ENCODE measurements around the gene MEN1.

The MEN1 gene

GRCh38 chr11:64765851-64766665 is 44.3 kb downstream of the MEN1 start:
- no peak for DNase-seq (ENCODE audit: low read depth in 2 of 3, low spot score in 1 of 3)

- DNase-seq (ENCODE audit: low read depth in 2 of 3, low spot score in 1 of 3), result no peak
Measured at GRCh38 chr11:64765291-64765850, 45.0 kb downstream of the MEN1 start.

GRCh38 chr11:64764753-64765152 is 45.6 kb downstream of the MEN1 start:
- DNase-seq (ENCODE audit: low read depth in 2 of 3, low spot score in 1 of 3), result no peak

GRCh38 chr11:64764040-64764611 is 46.2 kb downstream of the MEN1 start:
- DNase-seq (ENCODE audit: low read depth in 2 of 3, low spot score in 1 of 3), result no peak

GRCh38 chr11:64763526-64764039 is 46.8 kb downstream of the MEN1 start:
- DNase-seq (ENCODE audit: low read depth in 2 of 3, low spot score in 1 of 3), result no peak

GRCh38 chr11:64762674-64763525 is 47.5 kb downstream of the MEN1 start:
- DNase-seq (ENCODE audit: low read depth in 2 of 3, low spot score in 1 of 3), result no peak

- no peak for DNase-seq (ENCODE audit: low read depth in 2 of 3, low spot score in 1 of 3)
Measured at GRCh38 chr11:64762277-64762673, 48.1 kb downstream of the MEN1 start.

GRCh38 chr11:64760759-64761420 is 49.5 kb downstream of the MEN1 start:
- no peak for DNase-seq (ENCODE audit: low read depth in 2 of 3, low spot score in 1 of 3)

GRCh38 chr11:64759722-64760719 is 50.3 kb downstream of the MEN1 start, which contains the start of gene PYGM:
Gene PYGM (minus strand): TSS chr11:64759974. CDS start chr11:64759898, 76 bp downstream.
- DNase-seq (ENCODE audit: low read depth in 2 of 3, low spot score in 1 of 3), result no peak

- DNase-seq (ENCODE audit: low read depth in 2 of 3, low spot score in 1 of 3), result no peak
Measured at GRCh38 chr11:64759131-64759721, 51.1 kb downstream of the MEN1 start.

- DNase-seq (ENCODE audit: low read depth in 2 of 3, low spot score in 1 of 3), result no peak
Measured at GRCh38 chr11:64758330-64759079, 51.8 kb downstream of the MEN1 start.

- no peak for DNase-seq (ENCODE audit: low read depth in 2 of 3, low spot score in 1 of 3)
Measured at GRCh38 chr11:64757549-64758329, 52.6 kb downstream of the MEN1 start.

- no peak for DNase-seq (ENCODE audit: low read depth in 2 of 3, low spot score in 1 of 3)
Measured at GRCh38 chr11:64755681-64756361, 54.5 kb downstream of the MEN1 start.

GRCh38 chr11:64754919-64755662 is 55.3 kb downstream of the MEN1 start:
- DNase-seq (ENCODE audit: low read depth in 2 of 3, low spot score in 1 of 3), result no peak

GRCh38 chr11:64754124-64754918 is 56.0 kb downstream of the MEN1 start:
- no peak for DNase-seq (ENCODE audit: low read depth in 2 of 3, low spot score in 1 of 3)
